Stimulated activated effector memory CD8-positive, alpha-beta T cell treated with anti-CD3 and anti-CD28 coated beads, Interleukin-12 subunit alpha, Interleukin-12 subunit beta, amount 100 ng/mL, for 72 hours (primary cell): ENCODE measurements around the gene ACTRT3.
A peak's percentile ranks its signal among the peaks of the same experiment; 100 is the strongest.
"Not testable (repeated sequence)": the region's sequence is repeated elsewhere in the genome, so short reads cannot be mapped to it uniquely, and the experiment has no call there.

Experiments used
- ATAC-seq: fragments of 150-1000 bp; cut with Tn5 transposase; 2 replicates; pipeline ENCODE4 v1.10.0; 2021
- DNase-seq, 2 donors: peaks; one replicate each; pipeline ENCODE4 v3.0.0; 2021 to 2022; ENCODE audit warnings: low spot score in 2 of 2
- H3K27ac Mint-ChIP-seq: one replicate; pipeline ENCODE4 v1.8.0; 2022; ENCODE audit warnings: mild to moderate bottlenecking, mixed read lengths
- H3K36me3 Mint-ChIP-seq: one replicate; pipeline ENCODE4 v1.8.0; 2022; ENCODE audit warnings: mild to moderate bottlenecking, mixed read lengths
- H3K4me1 Mint-ChIP-seq: one replicate; pipeline ENCODE4 v1.8.0; 2022; ENCODE audit warnings: mixed read lengths
- H3K4me3 Mint-ChIP-seq: one replicate; pipeline ENCODE4 v1.8.0; 2022; ENCODE audit warnings: mild to moderate bottlenecking, mixed read lengths
- H3K9me3 Mint-ChIP-seq: one replicate; pipeline ENCODE4 v1.8.0; 2022; ENCODE audit warnings: mixed read lengths

ACTRT3 gene

DNA sequence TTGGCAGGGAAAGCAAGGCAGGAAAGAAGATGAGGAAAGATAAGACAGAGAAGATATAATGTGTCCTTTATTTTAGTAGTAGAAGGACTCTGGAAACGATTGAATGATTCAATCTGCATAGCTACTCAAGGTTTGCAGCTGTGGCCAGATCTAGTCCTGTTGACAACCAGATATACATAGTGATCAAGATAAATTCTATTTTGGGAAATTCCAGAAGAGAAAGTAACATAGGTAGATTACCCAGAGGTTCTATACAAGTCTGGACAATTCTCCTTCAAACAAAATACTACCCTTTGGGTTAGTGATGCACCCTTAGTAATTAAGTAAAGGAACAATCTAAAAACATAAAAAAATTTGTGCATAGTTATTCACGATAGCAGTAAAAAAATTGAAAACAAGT, 13.9 kb downstream of the ACTRT3 start:
- Mint-ChIP-seq H3K9me3 (no peaks in the 10 kb centered on the region), H3K27ac (no peak overlapping the region), H3K36me3 (no peaks in the 10 kb centered on the region), H3K4me3 (no peak overlapping the region), H3K4me1 (peaks cover 8% of the 10 kb centered on the region)
- no peak for ATAC-seq
- no peak for DNase-seq

DNA sequence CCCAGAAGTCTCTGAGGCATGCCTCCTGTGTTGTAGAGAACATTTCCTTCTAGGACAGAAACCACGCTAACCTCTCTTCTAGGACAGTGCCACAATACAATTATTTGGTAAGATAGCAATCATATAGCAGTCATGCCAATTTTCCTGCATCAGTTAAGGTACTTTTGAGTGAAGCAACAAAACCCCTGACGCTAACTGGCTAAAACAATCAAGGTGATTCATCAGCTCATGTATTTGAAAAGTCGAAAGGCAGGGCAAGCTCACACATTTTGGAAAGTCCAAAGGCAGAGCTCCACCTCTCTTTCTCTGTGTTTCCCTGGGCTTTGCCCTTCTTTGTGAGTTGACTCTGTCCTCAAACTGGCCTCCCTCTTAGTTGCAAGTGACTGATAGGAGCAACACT, 14.7 kb downstream of the ACTRT3 start:
- Mint-ChIP-seq H3K9me3 (no peaks in the 10 kb centered on the region), H3K27ac (no peak overlapping the region), H3K4me1 (peaks cover 8% of the 10 kb centered on the region), H3K4me3 (no peak overlapping the region), H3K36me3 (no peaks in the 10 kb centered on the region)
- no peak for DNase-seq
- no peak for ATAC-seq

DNA sequence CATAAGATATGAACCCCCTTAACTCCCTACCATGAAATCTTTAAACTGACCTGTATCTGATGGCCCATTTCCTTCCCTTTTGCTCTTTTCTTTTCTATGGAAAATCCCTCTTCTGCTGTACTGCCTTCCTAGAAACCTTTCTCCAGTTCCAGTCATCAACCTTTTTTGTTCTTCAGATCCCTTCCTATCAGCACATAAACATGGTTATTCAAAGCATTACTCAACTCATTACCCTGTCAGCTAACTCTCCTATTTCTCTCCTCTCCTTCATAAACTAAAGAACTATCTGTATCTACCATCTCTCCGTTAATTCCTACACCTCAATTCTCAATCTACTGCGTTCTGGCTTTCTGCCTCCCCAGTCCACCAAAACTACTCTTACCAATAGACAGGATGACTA, 17.5 kb downstream of the ACTRT3 start:
- no peaks in the 10 kb centered on the region for H3K36me3 Mint-ChIP-seq
- peaks cover 7% of the 10 kb centered on the region for H3K4me1 Mint-ChIP-seq
- no peak overlapping the region for H3K27ac Mint-ChIP-seq
- H3K4me3 Mint-ChIP-seq = no peak overlapping the region
- ATAC-seq (no peak), DNase-seq (no peak)
- H3K9me3 Mint-ChIP-seq = no peaks in the 10 kb centered on the region

DNA sequence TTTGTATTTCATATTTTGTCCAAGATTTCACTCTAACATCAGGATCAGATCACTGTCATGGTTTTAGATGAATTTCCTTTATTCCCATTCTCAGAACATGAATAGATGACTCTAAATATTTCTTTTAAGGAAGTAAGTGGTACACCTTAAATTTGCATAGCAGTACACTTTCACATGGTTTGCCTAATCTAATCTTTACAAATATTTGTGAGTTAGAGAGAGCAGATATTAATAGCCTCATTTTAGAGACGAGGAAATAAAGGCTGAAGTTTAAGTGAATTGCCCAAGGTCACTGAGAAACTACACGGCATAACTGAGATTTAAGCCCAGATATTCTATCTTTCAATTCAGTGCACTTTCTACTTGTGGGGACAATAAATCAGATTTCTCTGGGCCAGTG, 18.7 kb downstream of the ACTRT3 start:
- ATAC-seq = no peak
- Mint-ChIP-seq H3K4me3 (no peak overlapping the region), H3K27ac (no peak overlapping the region), H3K9me3 (no peaks in the 10 kb centered on the region), H3K4me1 (peaks cover 7% of the 10 kb centered on the region), H3K36me3 (no peaks in the 10 kb centered on the region)
- DNase-seq = no peak

DNA sequence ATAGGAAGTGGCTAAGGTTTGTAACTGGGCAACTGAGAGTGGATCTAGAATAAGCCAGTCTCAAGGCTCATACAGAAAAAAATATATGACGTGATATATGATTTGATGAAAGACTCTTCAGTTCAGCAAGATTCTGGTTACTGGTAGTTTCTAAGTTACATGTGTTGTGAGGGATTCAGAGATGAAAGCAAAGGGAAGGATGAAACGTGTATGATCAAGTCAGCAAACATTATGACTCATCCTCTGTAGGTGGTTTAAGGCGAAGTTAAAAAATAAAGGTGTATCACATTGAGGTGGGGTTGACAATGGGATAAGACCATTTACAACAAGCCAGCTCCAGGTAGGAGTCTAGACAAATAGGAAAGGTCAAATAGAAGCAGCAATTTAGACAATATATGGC, 20.7 kb downstream of the ACTRT3 start:
- Mint-ChIP-seq H3K36me3 (no peaks in the 10 kb centered on the region), H3K4me3 (no peak overlapping the region), H3K4me1 (peaks cover 7% of the 10 kb centered on the region), H3K27ac (no peak overlapping the region), H3K9me3 (no peaks in the 10 kb centered on the region)
- peak; percentile 71 for ATAC-seq
- DNase-seq = no peak

DNA sequence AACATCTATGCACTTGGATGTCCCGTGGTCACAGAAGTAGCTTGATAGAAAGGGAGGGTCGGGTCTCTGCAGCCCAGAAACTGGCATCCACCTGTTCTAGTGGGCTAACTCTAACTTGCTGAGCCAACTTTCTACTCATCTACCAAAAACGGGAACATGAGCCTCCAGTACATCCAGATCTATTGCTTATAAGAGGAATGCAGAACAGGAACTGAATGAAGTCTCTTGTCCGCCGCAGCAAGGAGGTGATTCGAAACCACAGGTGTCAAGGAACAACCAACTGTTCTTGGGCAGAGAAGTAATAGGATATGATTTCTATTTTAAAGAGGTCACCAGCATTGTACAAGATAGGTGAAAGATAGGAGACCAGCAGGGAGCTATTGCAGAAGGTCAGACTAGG, 22.4 kb downstream of the ACTRT3 start:
- DNase-seq (no peak), ATAC-seq (no peak)
- H3K27ac Mint-ChIP-seq = no peak overlapping the region
- no peaks in the 10 kb centered on the region for H3K36me3 Mint-ChIP-seq
- no peaks in the 10 kb centered on the region for H3K9me3 Mint-ChIP-seq
- no peak overlapping the region for H3K4me3 Mint-ChIP-seq
- peaks cover 7% of the 10 kb centered on the region for H3K4me1 Mint-ChIP-seq

DNA sequence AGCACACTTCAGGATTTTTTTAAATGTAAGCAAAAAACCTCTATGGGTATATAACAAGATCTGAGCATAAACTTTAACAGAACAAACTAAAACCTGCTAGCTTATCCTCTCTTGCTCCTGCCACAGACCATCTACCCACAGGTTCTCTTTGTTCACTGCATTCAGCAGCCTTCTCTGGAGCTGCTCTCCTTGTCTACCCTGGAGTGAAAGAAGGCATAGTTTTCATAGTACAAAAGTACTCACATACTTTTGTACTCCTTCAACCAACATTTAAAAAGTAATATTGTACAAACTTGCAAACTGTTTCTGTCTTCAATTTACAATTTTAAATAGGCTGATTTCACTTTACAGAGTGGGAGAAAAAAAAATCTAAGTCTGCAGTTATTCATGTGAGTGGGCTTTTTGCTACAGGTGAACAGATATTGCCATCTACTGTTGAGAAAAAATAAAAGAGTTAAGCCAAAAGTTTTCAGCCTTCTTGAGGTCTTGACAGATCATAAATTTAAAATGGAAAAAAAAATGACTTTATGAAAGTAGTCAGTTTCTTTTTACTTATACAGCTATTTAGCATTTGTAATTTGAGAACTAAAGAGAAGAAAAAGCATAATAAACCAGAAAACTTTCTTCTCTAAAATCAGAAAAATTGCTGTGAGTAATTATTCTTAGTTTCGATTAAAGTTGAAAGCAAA, 24.9 kb downstream of the ACTRT3 start:
- no peaks in the 10 kb centered on the region for H3K36me3 Mint-ChIP-seq
- DNase-seq (no peak), ATAC-seq (no peak)
- H3K4me1 Mint-ChIP-seq = peaks cover 7% of the 10 kb centered on the region
- H3K9me3 Mint-ChIP-seq = no peaks in the 10 kb centered on the region
- no peak overlapping the region for H3K27ac Mint-ChIP-seq
- no peak overlapping the region for H3K4me3 Mint-ChIP-seq

DNA sequence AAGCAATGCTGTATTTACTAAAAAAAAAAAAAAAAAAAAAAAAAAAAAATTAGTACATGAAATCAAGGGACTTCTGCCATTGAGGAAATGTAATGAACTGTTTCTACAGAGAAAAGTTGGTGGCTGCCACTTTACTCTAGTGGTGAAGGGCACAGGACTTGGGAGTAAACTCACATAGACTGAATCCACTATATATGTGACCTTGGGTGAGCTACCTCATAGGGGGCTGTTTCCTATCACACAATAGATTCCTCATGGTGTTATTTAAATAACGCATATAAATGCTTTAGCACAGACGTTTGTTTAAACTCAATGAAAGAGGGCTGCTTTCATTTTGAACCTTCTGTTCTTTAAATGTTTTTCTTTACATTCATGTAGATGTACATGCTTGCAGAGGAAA, 30.3 kb downstream of the ACTRT3 start:
- H3K36me3 Mint-ChIP-seq = no peaks in the 10 kb centered on the region
- no peak for ATAC-seq

DNA sequence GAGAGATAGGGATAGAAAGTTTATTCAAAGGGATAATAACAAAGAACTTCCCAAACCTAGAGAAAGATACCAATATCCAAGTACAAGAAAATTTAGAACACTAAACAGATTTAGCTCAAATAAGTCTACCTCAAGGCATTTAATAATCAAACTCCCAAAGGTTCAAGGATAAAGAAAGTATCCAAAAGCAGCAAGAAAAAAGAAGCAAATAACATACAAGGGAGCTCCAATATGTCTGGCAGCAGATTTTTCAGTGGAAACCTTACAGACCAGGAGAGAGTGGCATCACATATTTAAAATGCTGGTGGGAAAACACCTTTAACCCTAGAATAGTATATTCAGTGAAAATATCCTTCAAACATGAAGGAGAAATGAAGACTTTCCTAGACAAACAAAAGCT, 37.5 kb downstream of the ACTRT3 start:
- H3K4me1 Mint-ChIP-seq, H3K27ac Mint-ChIP-seq, ATAC-seq, DNase-seq, H3K4me3 Mint-ChIP-seq, H3K36me3 Mint-ChIP-seq: not testable (repeated sequence)
- peaks cover 15% of the 10 kb centered on the region for H3K9me3 Mint-ChIP-seq

More for the DNA sequence above, 30.3 kb downstream of the ACTRT3 start:
- no peak for DNase-seq
- H3K4me1 Mint-ChIP-seq = no peaks in the 10 kb centered on the region
- H3K9me3 Mint-ChIP-seq = peaks cover 6% of the 10 kb centered on the region
- no peak overlapping the region for H3K27ac Mint-ChIP-seq
- no peak overlapping the region for H3K4me3 Mint-ChIP-seq

DNA sequence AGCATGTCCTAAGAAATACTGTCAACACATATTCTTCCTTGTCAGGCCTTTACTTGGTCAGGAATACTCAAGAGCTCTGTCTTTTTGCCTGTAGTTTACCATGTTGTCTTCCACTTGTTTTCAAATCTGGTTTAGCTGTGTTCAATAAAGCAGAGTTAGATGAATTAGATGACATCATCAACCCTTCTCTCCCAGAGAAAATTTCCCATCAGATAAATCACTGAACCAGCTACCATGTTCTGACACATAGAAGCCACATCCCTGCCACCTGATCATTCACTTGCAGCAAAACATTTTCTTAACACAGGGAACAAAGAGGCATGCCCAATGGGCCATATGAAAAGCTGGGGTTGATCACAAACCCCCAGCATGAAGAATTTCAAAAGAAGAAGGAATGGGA, 46.6 kb downstream of the ACTRT3 start:
- ATAC-seq (no peak), DNase-seq (no peak)
- Mint-ChIP-seq H3K4me1 (no peaks in the 10 kb centered on the region), H3K36me3 (no peaks in the 10 kb centered on the region), H3K27ac (no peak overlapping the region), H3K9me3 (no peaks in the 10 kb centered on the region), H3K4me3 (no peak overlapping the region)

DNA sequence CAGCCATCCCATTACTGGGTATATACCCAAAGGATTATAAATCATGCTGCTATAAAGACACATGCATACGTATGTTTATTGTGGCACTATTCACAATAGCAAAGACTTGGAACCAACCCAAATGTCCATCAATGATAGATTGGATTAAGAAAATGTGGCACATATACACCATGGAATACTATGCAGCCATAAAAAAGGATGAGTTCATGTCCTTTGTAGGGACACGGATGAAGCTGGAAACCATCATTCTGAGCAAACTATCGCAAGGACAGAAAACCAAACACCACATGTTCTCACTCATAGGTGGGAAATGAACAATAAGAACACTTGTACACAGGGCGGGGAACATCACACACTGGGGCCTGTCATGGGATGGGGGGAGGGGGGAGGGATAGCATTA, 50.9 kb downstream of the ACTRT3 start:
- ATAC-seq, DNase-seq, H3K4me3 Mint-ChIP-seq, H3K9me3 Mint-ChIP-seq, H3K4me1 Mint-ChIP-seq, H3K27ac Mint-ChIP-seq, H3K36me3 Mint-ChIP-seq: not testable (repeated sequence)
